Stimulated activated naive CD8-positive, alpha-beta T cell treated with anti-CD3 and anti-CD28 coated beads, Interleukin-15, amount 100 ng/mL, for 72 hours (primary cell): ENCODE results near the gene FNDC4.
"Not testable (repeated sequence)": the region's sequence is repeated elsewhere in the genome, so short reads cannot be mapped to it uniquely, and the experiment has no call there.

Experiments
- ATAC-seq: fragments of 150-1000 bp; cut with Tn5 transposase; 2 replicates; pipeline ENCODE4 v1.10.0; 2021; ENCODE audit warnings: mild to moderate bottlenecking, moderate library complexity
- DNase-seq, 2 donors: peaks; one replicate each; pipeline ENCODE4 v3.0.0; 2021 to 2022
- H3K27ac Mint-ChIP-seq, 2 donors: one replicate each; pipeline ENCODE4 v1.8.0; 2022; ENCODE audit warnings: mild to moderate bottlenecking in 2 of 2, mixed read lengths in 2 of 2, moderate library complexity in 2 of 2
- H3K27me3 Mint-ChIP-seq: one replicate; pipeline ENCODE4 v1.8.0; 2022; ENCODE audit warnings: mixed read lengths
- H3K4me1 Mint-ChIP-seq: one replicate; pipeline ENCODE4 v1.8.0; 2022; ENCODE audit warnings: mild to moderate bottlenecking, mixed read lengths
- H3K4me3 Mint-ChIP-seq, 2 donors: one replicate each; pipeline ENCODE4 v1.8.0; 2022; ENCODE audit warnings: mild to moderate bottlenecking in 2 of 2, mixed read lengths in 2 of 2, moderate library complexity in 1 of 2
- H3K9me3 Mint-ChIP-seq, 2 donors: one replicate each; pipeline ENCODE4 v1.8.0; 2022; ENCODE audit warnings: mixed read lengths in 2 of 2

FNDC4 gene

GRCh38 chr2:27494944-27495554 is at the start of gene FNDC4:
TSS of gene FNDC4 (minus strand) at chr2:27495200. CDS start at chr2:27494679, 521 bp downstream.
- H3K27ac Mint-ChIP-seq, result peak within 1 kb of the TSS in 1 of 2 donors; percentile 63
- H3K4me3 Mint-ChIP-seq, result peak within 1 kb of the TSS; percentile 81 to 87
- DNase-seq, result peak; percentile 16 to 27
- H3K27me3 Mint-ChIP-seq, result peaks cover 70% of the 10 kb centered on the region
- peak; percentile 69 for ATAC-seq
- peaks cover 35% of the 10 kb centered on the region for H3K4me1 Mint-ChIP-seq
- H3K9me3 Mint-ChIP-seq, result no peaks in the 10 kb centered on the region

GRCh38 chr2:27544143-27544821 is 49.3 kb upstream of the FNDC4 start:
- Mint-ChIP-seq H3K27me3 (no peaks in the 10 kb centered on the region), H3K4me3 (no peak overlapping the region)
- ATAC-seq, result no peak

GRCh38 chr2:27539649-27540048 is 44.6 kb upstream of the FNDC4 start:
- H3K4me1 Mint-ChIP-seq, H3K27me3 Mint-ChIP-seq, ATAC-seq, H3K27ac Mint-ChIP-seq, H3K9me3 Mint-ChIP-seq, H3K4me3 Mint-ChIP-seq, DNase-seq: not testable (repeated sequence)

More at GRCh38 chr2:27544143-27544821, 49.3 kb upstream of the FNDC4 start:
- Mint-ChIP-seq H3K9me3 (peaks cover 0 to 8% of the 10 kb centered on the region in 2 donors), H3K27ac (peak overlapping the region in 1 of 2 donors; percentile 44), H3K4me1 (peaks cover 5% of the 10 kb centered on the region)
- DNase-seq, result no peak

- not testable (repeated sequence) for H3K27me3 Mint-ChIP-seq, H3K4me1 Mint-ChIP-seq, ATAC-seq, H3K27ac Mint-ChIP-seq, H3K4me3 Mint-ChIP-seq, H3K9me3 Mint-ChIP-seq, DNase-seq
Observed at GRCh38 chr2:27538839-27539450, 43.9 kb upstream of the FNDC4 start.

DNA sequence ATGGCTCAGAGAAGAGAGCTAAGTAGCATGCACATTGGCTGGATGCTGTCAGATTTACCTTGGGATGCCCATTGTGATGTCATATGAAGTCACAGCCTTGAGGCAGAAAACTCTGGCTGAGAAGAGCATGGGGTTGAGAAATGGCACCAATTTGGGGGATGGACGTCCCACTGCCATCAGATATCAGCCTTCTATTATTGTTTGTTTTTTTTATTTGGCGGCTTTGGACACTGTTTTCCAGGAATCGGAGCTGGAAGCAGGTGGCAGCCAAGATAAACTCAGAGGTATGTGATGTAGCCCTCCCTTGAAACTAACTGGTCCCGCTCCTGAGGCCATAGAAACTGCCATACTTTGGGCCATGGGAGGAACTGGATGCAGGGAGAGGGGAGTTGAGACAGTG is 42.3 kb upstream of the FNDC4 start:
- Mint-ChIP-seq H3K27me3 (no peaks in the 10 kb centered on the region), H3K4me1 (no peaks in the 10 kb centered on the region), H3K27ac (no peak overlapping the region), H3K9me3 (no peaks in the 10 kb centered on the region), H3K4me3 (no peak overlapping the region)
- DNase-seq (no peak), ATAC-seq (no peak)

- Mint-ChIP-seq H3K27me3 (peaks cover 13% of the 10 kb centered on the region), H3K4me3 (no peak overlapping the region), H3K9me3 (no peaks in the 10 kb centered on the region), H3K27ac (no peak overlapping the region), H3K4me1 (peaks cover 5% of the 10 kb centered on the region)
- ATAC-seq, result no peak
- no peak for DNase-seq
Observed at GRCh38 chr2:27531983-27532382, 37.0 kb upstream of the FNDC4 start.

DNA sequence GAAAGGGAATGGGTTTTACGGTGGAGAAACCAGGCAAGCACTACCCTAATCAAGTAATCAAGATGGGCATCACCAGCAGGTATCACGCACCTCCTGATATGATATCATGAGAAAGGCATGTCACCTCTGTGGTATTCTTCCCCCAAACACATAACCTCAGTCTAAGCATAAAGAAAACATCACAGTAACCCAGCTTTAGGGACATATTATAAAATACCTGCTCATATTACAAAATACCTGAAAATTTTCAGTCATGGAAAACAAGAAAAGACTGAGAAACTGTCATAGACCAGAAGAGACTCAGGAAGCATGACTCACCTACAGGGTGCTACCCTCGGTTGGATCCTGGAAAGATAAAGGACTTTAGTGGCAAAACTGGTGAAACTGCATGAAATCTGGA is 32.2 kb upstream of the FNDC4 start:
- H3K4me1 Mint-ChIP-seq, result peaks cover 6% of the 10 kb centered on the region
- H3K4me3 Mint-ChIP-seq, result no peak overlapping the region
- peaks cover 21% of the 10 kb centered on the region for H3K27me3 Mint-ChIP-seq
- H3K9me3 Mint-ChIP-seq, result no peaks in the 10 kb centered on the region
- ATAC-seq (peak; percentile 18), DNase-seq (no peak)
- H3K27ac Mint-ChIP-seq, result no peak overlapping the region

DNA sequence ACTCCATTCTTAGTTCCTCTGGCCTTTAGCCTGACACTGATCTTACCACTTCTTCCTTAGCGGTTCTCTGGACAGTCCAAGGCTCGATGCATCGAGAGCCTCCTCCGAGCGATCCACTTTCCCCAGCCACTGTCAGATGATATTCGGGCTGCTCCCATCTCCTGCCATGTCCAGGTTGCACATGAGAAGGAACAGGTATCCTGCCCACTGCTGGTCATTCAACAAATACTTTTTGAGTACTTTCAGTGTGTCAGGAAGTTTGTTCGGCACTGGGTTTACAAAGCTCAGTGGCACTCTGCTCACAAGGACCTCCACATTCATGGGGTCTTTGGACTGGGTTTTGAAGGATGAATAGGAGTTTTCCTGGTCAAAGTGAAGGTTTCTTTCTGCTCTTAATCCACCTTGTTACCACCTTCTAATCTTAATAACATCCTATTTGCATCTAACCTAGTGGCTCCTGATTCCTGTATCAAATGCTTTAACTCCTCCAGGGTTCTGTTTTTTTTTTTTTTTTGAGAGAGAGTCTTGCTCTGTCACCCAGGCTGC is 27.5 kb upstream of the FNDC4 start:
- Mint-ChIP-seq H3K27ac (peak overlapping the region in 1 of 2 donors; percentile 43), H3K27me3 (peaks cover 9% of the 10 kb centered on the region), H3K4me1 (peaks cover 6% of the 10 kb centered on the region), H3K4me3 (no peak overlapping the region), H3K9me3 (no peaks in the 10 kb centered on the region)
- DNase-seq (no peak), ATAC-seq (no peak)

DNA sequence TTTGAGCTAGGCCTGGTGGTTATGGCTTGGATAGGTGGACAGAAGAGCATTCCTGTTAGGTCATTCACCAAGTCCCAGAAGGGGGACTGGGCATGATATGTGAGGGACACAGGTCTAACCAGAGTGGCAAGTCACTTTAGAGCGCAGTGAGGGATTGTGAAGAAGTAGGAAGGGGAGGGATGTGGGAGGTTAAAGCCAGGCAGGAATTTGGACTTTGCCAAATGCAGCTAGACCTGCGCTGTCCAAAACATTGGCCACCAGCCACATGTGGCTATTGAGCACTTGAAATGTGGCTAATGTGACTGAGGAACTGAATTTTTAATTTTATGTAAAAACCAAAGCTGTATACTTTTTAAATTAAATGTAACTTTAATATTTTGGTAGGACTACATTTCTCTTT is 25.3 kb upstream of the FNDC4 start:
- no peak for DNase-seq
- Mint-ChIP-seq H3K4me3 (no peak overlapping the region), H3K9me3 (no peaks in the 10 kb centered on the region), H3K27ac (no peak overlapping the region), H3K27me3 (peaks cover 15% of the 10 kb centered on the region), H3K4me1 (no peaks in the 10 kb centered on the region)
- no peak for ATAC-seq

- H3K4me3 Mint-ChIP-seq, result no peak overlapping the region
- no peaks in the 10 kb centered on the region for H3K9me3 Mint-ChIP-seq
- ATAC-seq, result no peak
- no peaks in the 10 kb centered on the region for H3K4me1 Mint-ChIP-seq
- DNase-seq, result no peak
- no peak overlapping the region for H3K27ac Mint-ChIP-seq
- H3K27me3 Mint-ChIP-seq, result peaks cover 7% of the 10 kb centered on the region
Observed at GRCh38 chr2:27518782-27519113, 23.7 kb upstream of the FNDC4 start.

DNA sequence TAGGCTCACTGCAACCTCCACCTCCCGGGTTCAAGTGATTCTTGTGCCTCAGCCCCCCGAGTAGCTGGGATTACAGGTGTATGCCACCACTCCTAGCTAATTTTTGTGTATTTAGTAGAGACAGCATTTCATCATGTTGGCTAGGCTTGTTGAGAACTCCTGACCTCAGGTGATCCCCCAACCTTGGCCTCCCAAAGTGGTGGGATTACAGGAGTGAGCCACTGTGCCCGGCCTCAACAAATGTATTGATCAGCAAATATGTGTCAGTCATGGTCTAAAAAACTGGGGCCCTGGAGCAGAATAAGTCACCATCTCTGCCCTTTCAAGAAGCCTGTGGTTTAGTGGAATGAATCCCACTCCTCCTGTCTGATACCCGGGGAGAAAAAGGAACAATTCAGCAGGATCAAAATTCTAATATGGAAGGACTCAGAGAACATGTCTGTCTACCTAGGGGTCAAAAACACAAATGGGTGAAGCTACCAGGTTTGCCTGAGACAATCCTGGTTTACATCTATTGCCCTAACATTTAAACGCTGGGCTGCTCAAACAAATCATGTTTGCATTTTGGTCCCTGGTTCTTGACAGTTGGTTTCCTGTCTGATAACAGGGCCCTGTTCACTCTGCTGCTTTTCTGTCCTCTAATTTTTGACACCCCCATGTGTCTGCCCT is 23.2 kb upstream of the FNDC4 start:
- H3K27me3 Mint-ChIP-seq, result peaks cover 7% of the 10 kb centered on the region
- ATAC-seq (no peak), DNase-seq (no peak)
- no peak overlapping the region for H3K4me3 Mint-ChIP-seq
- H3K9me3 Mint-ChIP-seq, result no peaks in the 10 kb centered on the region
- H3K4me1 Mint-ChIP-seq, result no peaks in the 10 kb centered on the region
- H3K27ac Mint-ChIP-seq, result no peak overlapping the region

DNA sequence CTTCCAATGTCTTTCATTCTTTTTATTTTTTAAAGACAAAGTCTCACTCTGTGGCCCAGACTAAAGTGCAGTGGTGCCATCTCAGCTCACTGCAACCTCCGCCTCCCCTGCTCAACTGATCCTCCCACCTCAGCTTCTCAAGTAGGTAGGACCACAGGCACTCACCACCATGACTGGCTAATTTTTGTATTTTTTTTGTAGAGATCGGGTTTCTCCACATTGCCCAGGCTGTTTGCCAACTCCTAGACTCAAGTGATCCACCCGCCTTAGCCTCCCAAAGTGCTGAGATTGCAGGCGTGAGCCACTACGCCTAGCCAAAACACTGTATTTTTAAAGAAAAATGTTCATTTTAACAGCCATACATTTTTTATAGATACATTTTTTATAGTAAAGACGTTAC is 14.3 kb upstream of the FNDC4 start:
- H3K27me3 Mint-ChIP-seq, result no peaks in the 10 kb centered on the region

DNA sequence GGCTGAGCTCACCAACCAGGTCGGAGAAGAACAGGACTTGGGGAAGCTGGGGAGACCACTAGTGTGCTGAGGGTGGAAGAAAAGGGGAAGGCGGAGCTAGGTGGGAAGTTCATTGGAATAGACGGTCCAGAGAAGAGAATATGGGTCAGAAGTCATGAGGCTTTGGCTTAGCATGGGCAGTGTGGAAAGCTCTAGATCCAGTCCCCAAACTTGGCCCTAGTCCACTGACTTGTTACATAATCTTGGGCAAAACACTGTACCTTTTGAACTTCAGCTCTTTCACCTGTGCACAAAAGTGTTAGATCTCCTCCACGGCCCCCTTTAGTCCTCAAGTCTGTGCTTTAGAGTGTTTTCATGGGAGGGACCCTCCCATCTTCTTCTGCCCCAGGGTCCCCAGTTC is 12.3 kb upstream of the FNDC4 start:
- DNase-seq (no peak), ATAC-seq (no peak)
- Mint-ChIP-seq H3K27me3 (no peaks in the 10 kb centered on the region), H3K4me1 (no peaks in the 10 kb centered on the region), H3K4me3 (no peak overlapping the region), H3K9me3 (no peaks in the 10 kb centered on the region), H3K27ac (no peak overlapping the region)

More for the DNA sequence above, 14.3 kb upstream of the FNDC4 start:
- Mint-ChIP-seq H3K9me3 (no peaks in the 10 kb centered on the region), H3K4me3 (no peak overlapping the region), H3K27ac (peak overlapping the region in 1 of 2 donors; percentile 82), H3K4me1 (no peaks in the 10 kb centered on the region)
- ATAC-seq (no peak), DNase-seq (no peak)

DNA sequence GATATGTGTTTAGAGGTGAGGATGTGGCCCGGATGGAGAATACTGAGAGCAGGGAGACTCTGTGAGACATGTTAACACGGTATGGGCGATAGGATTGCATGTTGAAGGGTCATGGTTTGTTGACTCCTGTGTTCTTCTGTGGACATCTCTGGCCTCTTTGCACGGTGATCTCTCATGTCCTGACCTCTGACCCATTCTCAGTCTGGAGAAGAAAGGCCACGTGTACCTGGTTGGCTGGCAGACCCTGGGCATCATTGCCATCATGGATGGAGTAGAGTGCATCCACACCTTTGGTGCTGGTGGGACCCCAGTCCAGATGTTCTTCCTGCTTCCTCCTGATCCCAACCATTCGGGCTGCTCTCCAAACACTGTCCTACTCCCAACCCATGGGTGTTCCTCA is 11.6 kb upstream of the FNDC4 start:
- no peak overlapping the region for H3K27ac Mint-ChIP-seq
- DNase-seq, result no peak
- no peak for ATAC-seq
- no peaks in the 10 kb centered on the region for H3K4me1 Mint-ChIP-seq
- H3K27me3 Mint-ChIP-seq, result no peaks in the 10 kb centered on the region
- no peaks in the 10 kb centered on the region for H3K9me3 Mint-ChIP-seq
- no peak overlapping the region for H3K4me3 Mint-ChIP-seq

DNA sequence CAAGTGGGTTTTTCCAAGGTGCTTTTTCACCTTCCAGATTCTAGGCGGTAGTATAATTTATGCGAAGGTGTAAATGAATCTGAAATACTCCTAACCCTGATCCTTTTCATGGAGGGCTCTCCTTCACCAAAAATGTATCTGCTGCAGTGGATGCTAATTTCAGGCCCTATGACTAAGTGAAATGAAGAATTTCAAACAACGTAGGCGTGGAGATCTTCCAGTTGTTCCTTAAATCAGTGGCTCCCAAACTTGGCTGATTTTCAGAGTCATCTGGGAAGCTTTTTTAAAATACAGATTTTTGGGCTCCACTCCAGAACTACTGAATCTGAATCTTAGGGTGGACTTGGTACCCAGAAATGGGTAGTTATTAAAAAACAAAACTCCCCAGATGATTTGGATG is 7.1 kb upstream of the FNDC4 start:
- no peak overlapping the region for H3K27ac Mint-ChIP-seq
- no peaks in the 10 kb centered on the region for H3K9me3 Mint-ChIP-seq
- DNase-seq, result no peak
- peaks cover 22% of the 10 kb centered on the region for H3K27me3 Mint-ChIP-seq
- no peak overlapping the region for H3K4me3 Mint-ChIP-seq
- H3K4me1 Mint-ChIP-seq, result no peaks in the 10 kb centered on the region
- ATAC-seq, result no peak

DNA sequence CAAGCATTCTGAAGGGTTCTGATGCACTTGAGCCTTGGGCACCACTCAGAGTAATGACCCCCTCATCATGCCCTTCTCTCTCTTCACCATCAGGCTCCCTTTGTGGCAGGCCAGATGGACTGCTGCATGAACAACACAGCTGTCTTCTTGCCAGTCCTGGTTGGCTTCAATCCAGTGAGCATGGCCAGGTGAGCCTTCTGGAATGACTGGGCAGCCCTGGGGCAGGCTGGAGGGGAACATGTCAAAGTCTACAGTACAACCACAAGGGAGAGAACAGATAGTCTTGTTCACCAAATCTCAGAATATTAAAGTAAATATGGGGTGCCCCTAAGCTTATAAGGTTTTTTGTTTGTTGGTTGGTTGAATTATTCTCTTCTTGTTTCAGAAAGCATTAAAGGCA is 6.0 kb upstream of the FNDC4 start:
- H3K27ac Mint-ChIP-seq, result no peak overlapping the region
- no peak for ATAC-seq
- no peak for DNase-seq
- peaks cover 33% of the 10 kb centered on the region for H3K27me3 Mint-ChIP-seq
- H3K4me1 Mint-ChIP-seq, result no peaks in the 10 kb centered on the region
- no peak overlapping the region for H3K4me3 Mint-ChIP-seq
- H3K9me3 Mint-ChIP-seq, result no peaks in the 10 kb centered on the region
